Thyroid gland (tissue), 4 donors: Measurements from ENCODE around the gene TRIOBP. TPM values are rescaled to one million over a fixed set of nuclear protein-coding genes. Genes with fewer than 3 reads are reported as not detected.

Experiments used
- DNase-seq, 2 donors: peaks; one replicate each; pipeline ENCODE4 v3.0.0-alpha.2; 2019
- H3K27ac ChIP-seq, 3 donors: fragments of 200-600 bp; sonication (generic); 1 replicate in 2 of 3; 2 replicates in 1 of 3; pipeline ENCODE4 v1.5.1; 2016 to 2019; ENCODE audit warnings: mild to moderate bottlenecking in 1 of 3, moderate library complexity in 1 of 3
- H3K27me3 ChIP-seq: fragments of 200-600 bp; sonication (generic); one replicate; pipeline ENCODE4 v1.5.1; 2019
- H3K36me3 ChIP-seq, 2 donors: fragments of 200-600 bp; sonication (generic); one replicate each; pipeline ENCODE4 v1.5.1; 2016 to 2019
- H3K4me1 ChIP-seq, 2 donors: fragments of 200-600 bp; sonication (generic); one replicate each; pipeline ENCODE4 v1.5.1; 2017 to 2019
- H3K4me3 ChIP-seq, 3 donors: fragments of 200-600 bp; sonication (generic); replicated peaks in 1 of 3; 1 replicate in 2 of 3; 2 replicates in 1 of 3; pipeline ENCODE4 v1.5.1; 2016; ENCODE audit warnings: mild to moderate bottlenecking in 1 of 3
- H3K9me3 ChIP-seq: fragments of 200-600 bp; sonication (generic); one replicate; pipeline ENCODE4 v1.5.1; 2017
- CTCF ChIP-seq, 6 experiments: fragments of 200-600 bp in 3 of 6; fragments of 450-650 bp in 3 of 6; sonication (generic) in 3 of 6; IDR thresholded peaks; one replicate each; pipeline ENCODE4 v1.5.1; 2016 to 2019; ENCODE audit warnings: antibody characterized with exemption in 6 of 6, mild to moderate bottlenecking in 2 of 6, inconsistent platforms in 1 of 6, moderate library complexity in 1 of 6
- POLR2A ChIP-seq, 2 donors: fragments of 450-650 bp; IDR thresholded peaks; one replicate each; pipeline ENCODE4 v1.6.1; 2017; ENCODE audit warnings: antibody characterized with exemption in 2 of 2, mild to moderate bottlenecking in 2 of 2, moderate library complexity in 1 of 2
- WGBS, 2 donors: methylation state at CpG; one replicate each; pipeline ENCODE4 v1.1.5; 2017; 5-methylcytosine and 5-hydroxymethylcytosine counted together
- intact Hi-C: fragments of 100-400 bp; cut with DNase I; formaldehyde crosslinking; loops from one replicate; pipeline ENCODE4 v1.15.1; 2023
- total RNA-seq, 4 donors: library from RNA; depleted of rRNA; stranded (reverse); fragments of >200 nt; gene quantifications; one replicate each; pipeline ENCODE4 v1.2.3, GENCODE V29; 2016

Gene TRIOBP
- total RNA-seq, 4 donors from 2014 or later = 120 to 150 (median 140) TPM

- no peak overlapping the region for H3K27ac ChIP-seq
- H3K9me3 ChIP-seq = no peaks in the 10 kb centered on the region
- H3K36me3 ChIP-seq = peaks cover 4 to 6% of the 10 kb centered on the region in 2 donors
- H3K4me3 ChIP-seq = no peak overlapping the region
- peaks cover 13 to 16% of the 10 kb centered on the region in 2 donors for H3K4me1 ChIP-seq
- intact Hi-C loops = loop anchor here (5.0 kb wide), 1 partner anchor 43 kb away; no protein-coding TSS in a partner anchor
- no peak for DNase-seq
- H3K27me3 ChIP-seq = no peaks in the 10 kb centered on the region
- WGBS, 2 donors = 80 to 81% methylated on average over 16 of the region's 16 CpGs
- TF ChIP-seq CTCF (IDR thresholded peaks at IDR 0.05) (no peak), POLR2A (IDR thresholded peaks at IDR 0.05) (no peak)
Measured at GRCh38 chr22:37684803-37685615, 11.8 kb upstream of the TRIOBP start.

GRCh38 chr22:37686002-37686982 is 10.6 kb upstream of the TRIOBP start, which contains the start of gene NOL12:
TSS of gene NOL12 (plus strand) at chr22:37686343. CDS start at chr22:37686393, 50 bp downstream.
- TF ChIP-seq CTCF (IDR thresholded peaks at IDR 0.05) (peak in 1 of 6 experiments; percentile 19), POLR2A (IDR thresholded peaks at IDR 0.05) (peak in 1 of 2 donors; percentile 43)
- intact Hi-C loops = loop anchor here (5.0 kb wide), 1 partner anchor 44 kb away; no protein-coding TSS in a partner anchor
- peaks cover 12 to 19% of the 10 kb centered on the region in 2 donors for H3K36me3 ChIP-seq
- peak within 1 kb of the TSS; percentile 62 to 93 (median 90) for H3K4me3 ChIP-seq
- peak within 1 kb of the TSS; percentile 61 to 68 (median 67) for H3K27ac ChIP-seq
- WGBS, 2 donors = 2 to 3% methylated on average over 50 to 60 of the region's 62 CpGs
- H3K9me3 ChIP-seq = no peaks in the 10 kb centered on the region
- peaks cover 13 to 16% of the 10 kb centered on the region in 2 donors for H3K4me1 ChIP-seq
- H3K27me3 ChIP-seq = no peaks in the 10 kb centered on the region
- peak; percentile 75 to 76 for DNase-seq

- no peak for DNase-seq
- Histone ChIP-seq H3K9me3 (no peaks in the 10 kb centered on the region), H3K27me3 (no peaks in the 10 kb centered on the region), H3K4me3 (no peak overlapping the region), H3K4me1 (peaks cover 13 to 16% of the 10 kb centered on the region in 2 donors), H3K36me3 (peaks cover 35 to 38% of the 10 kb centered on the region in 2 donors), H3K27ac (no peak overlapping the region)
- intact Hi-C loops = no loop called here
- 85 to 91% methylated on average over 3 to 6 of the region's 7 CpGs for WGBS, 2 donors
- TF ChIP-seq CTCF (IDR thresholded peaks at IDR 0.05) = no peak
- no peak for TF ChIP-seq POLR2A (IDR thresholded peaks at IDR 0.05)
Measured at GRCh38 chr22:37690407-37690806, 6.4 kb upstream of the TRIOBP start.

GRCh38 chr22:37690901-37691504 is 5.8 kb upstream of the TRIOBP start:
- Histone ChIP-seq H3K36me3 (peaks cover 35 to 38% of the 10 kb centered on the region in 2 donors), H3K27me3 (no peaks in the 10 kb centered on the region), H3K9me3 (no peaks in the 10 kb centered on the region), H3K27ac (no peak overlapping the region), H3K4me3 (no peak overlapping the region), H3K4me1 (peaks cover 12 to 13% of the 10 kb centered on the region in 2 donors)
- no peak for DNase-seq
- intact Hi-C loops = no loop called here
- WGBS, 2 donors = 97% methylated on average over 15 to 18 of the region's 18 CpGs
- TF ChIP-seq POLR2A (IDR thresholded peaks at IDR 0.05) = no peak
- TF ChIP-seq CTCF (IDR thresholded peaks at IDR 0.05) = no peak
